ENCODE measurements around the gene MAT2A. TPM values are rescaled to one million over a fixed set of nuclear protein-coding genes. Genes with fewer than 3 reads are reported as not detected.

MAT2A gene
- total RNA-seq, 1 experiment from 2014 or later: 444 TPM

- Histone ChIP-seq H3K36me3 (ENCODE audit: control insufficient read depth in 1 of 2, insufficient read depth in 2 of 2, low read length in 2 of 2) (peaks cover 0 to 2% of the 10 kb centered on the region in 2 experiments; a peak in 1 of 4 replicates), H3K9ac (ENCODE audit: low read length) (peak overlapping the region; percentile 65), H3K79me2 (ENCODE audit: insufficient read depth, low read length) (no peaks in the 10 kb centered on the region), H3K27ac (ENCODE audit: low read depth, low read length) (peak overlapping the region; percentile 43), H3K27me3 (ENCODE audit: insufficient read depth, low read length) (no peaks in the 10 kb centered on the region), H4K20me1 (ENCODE audit: insufficient read depth) (no peaks in the 10 kb centered on the region), H3K9me3 (ENCODE audit: control insufficient read depth in 1 of 2, insufficient read depth in 1 of 2, low read depth in 1 of 2, low read length in 2 of 2) (no peaks in the 10 kb centered on the region), H3K9me2 (ENCODE audit: insufficient read depth) (no peaks in the 10 kb centered on the region), H2AFZ (ENCODE audit: low read depth, low read length, poor library complexity, severe bottlenecking) (peak overlapping the region; percentile 57), H3K4me3 (replicated peaks in 1 of 2; ENCODE audit: low read depth in 1 of 2, low read length in 2 of 2) (peak overlapping the region; percentile 67 to 86), H3K4me1 (ENCODE audit: control insufficient read depth in 1 of 2, insufficient read depth in 2 of 2, low read length in 2 of 2) (peaks cover 18 to 26% of the 10 kb centered on the region in 2 experiments), H3K4me2 (ENCODE audit: low read length) (peak overlapping the region; percentile 81)
- RAD21 ChIA-PET (ENCODE audit: low non-redundant PET in 1 of 2, low total read pairs in 2 of 2, uncharacterized antibody in 2 of 2, unreplicated experiment in 2 of 2): interaction anchor here in 1 of 2 experiments (0.7 to 1.0 kb wide), 2 partner anchors 13 to 37 kb away, joined by 3 to 4 read pairs; no protein-coding TSS in a partner anchor
- intact Hi-C loops (cut with micrococcal nuclease): no loop called here
- POLR2A ChIA-PET: interaction anchor here (0.7 to 2.1 kb wide), 11 partner anchors 15 to 631 kb away, joined by 3 to 9 read pairs (median 3); partner anchors contain the start of genes C2orf68, MAT2A, RNF181 and TMEM150A
- no peak for TF ChIP-seq FOSL1 (IDR thresholded peaks at IDR 0.05; ENCODE audit: low read depth)
- TF ChIP-seq POLR2A (IDR thresholded peaks at IDR 0.05; ENCODE audit: borderline replicate concordance, extremely low read depth, insufficient read depth, insufficient read length): no peak
- no peak for TF ChIP-seq EGR1 (IDR thresholded peaks at IDR 0.05; ENCODE audit: low read depth)
- TF ChIP-seq EZH2phosphoT487 (IDR thresholded peaks at IDR 0.05; ENCODE audit: borderline replicate concordance): no peak
- no peak for TF ChIP-seq CTCF (IDR thresholded peaks at IDR 0.05 in 2 of 3, conservative IDR thresholded peaks at IDR 0.05 in 1 of 3; ENCODE audit: borderline replicate concordance in 1 of 3, insufficient read depth in 1 of 3, low read depth in 2 of 3, low read length in 2 of 3)
- no peak for TF ChIP-seq ZNF274 (IDR thresholded peaks at IDR 0.05; ENCODE audit: low read depth, low read length)
- TF ChIP-seq SRF (IDR thresholded peaks at IDR 0.05; ENCODE audit: low read depth): no peak
- TF ChIP-seq ELF1 (IDR thresholded peaks at IDR 0.05; ENCODE audit: borderline replicate concordance, low read depth): no peak
- no peak for TF ChIP-seq JUND (IDR thresholded peaks at IDR 0.05)
- no peak for TF ChIP-seq ZFX (IDR thresholded peaks at IDR 0.05)
- TF ChIP-seq, protein P1, sequence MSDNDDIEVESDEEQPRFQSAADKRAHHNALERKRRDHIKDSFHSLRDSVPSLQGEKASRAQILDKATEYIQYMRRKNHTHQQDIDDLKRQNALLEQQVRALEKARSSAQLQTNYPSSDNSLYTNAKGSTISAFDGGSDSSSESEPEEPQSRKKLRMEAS (IDR thresholded peaks at IDR 0.05): no peak
- no peak for TF ChIP-seq EZH2 (IDR thresholded peaks at IDR 0.05)
- BruUV-seq (replicated peaks): no TSS peak
- ATAC-seq: peak; percentile 8; the same call in 1 of the 2 replicates
- DNase-seq (ENCODE audit: low read depth, low spot score): no peak
- CTCF ChIA-PET: interaction anchor here (1.4 kb wide), 1 partner anchor 25 kb away, joined by 7 read pairs; no protein-coding TSS in a partner anchor
These were observed 38.1 kb downstream of the MAT2A start for GRCh38 chr2:85577063-85577385.

Measured in HCT116 (cell line).